ENCODE data around the gene OR2A42.
A peak's percentile ranks its signal among the peaks of the same experiment; 100 is the strongest.
"Not testable (repeated sequence)": the region's sequence is repeated elsewhere in the genome, so short reads cannot be mapped to it uniquely, and the experiment has no call there.

Gene OR2A42

DNA sequence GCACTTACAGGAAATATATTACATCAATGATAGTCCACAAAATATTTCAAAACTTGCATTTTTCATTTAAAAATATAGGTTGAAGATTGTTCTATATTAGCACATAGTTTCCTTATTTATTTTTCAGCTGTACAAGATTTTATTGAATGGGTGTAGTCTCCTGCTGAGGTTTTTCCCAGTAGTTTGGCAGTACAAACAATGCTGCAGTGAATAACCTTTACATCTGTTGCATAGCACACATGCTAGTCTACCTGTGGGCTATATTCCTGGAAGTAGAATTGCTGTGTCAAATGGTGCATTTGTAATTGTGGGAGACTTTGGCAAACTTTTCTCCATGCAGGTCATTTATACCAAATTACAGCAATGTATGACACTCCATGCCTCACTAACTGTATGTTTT lies 18.9 kb downstream of the OR2A42 start:
- DNase-seq = not testable (repeated sequence)

DNA sequence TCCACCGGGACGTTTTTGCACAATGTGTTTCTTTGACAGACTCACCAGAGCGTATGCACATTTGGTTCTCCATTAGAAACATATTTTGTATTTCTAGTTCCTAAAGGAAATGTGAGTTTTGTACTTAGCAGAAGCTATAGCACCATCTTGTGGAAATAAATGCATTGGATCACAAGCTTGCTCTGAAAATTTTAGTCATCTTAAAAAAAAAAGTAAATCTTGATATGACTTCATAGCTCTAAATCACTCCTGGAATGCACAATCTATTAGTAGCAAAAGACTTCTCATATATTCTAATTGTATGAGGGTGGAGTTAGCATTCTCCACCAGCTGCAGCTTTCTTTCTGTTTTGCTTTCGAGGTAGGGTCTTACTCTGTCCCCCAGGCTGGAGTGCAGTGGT lies 20.3 kb downstream of the OR2A42 start:
- DNase-seq = not testable (repeated sequence)

DNA sequence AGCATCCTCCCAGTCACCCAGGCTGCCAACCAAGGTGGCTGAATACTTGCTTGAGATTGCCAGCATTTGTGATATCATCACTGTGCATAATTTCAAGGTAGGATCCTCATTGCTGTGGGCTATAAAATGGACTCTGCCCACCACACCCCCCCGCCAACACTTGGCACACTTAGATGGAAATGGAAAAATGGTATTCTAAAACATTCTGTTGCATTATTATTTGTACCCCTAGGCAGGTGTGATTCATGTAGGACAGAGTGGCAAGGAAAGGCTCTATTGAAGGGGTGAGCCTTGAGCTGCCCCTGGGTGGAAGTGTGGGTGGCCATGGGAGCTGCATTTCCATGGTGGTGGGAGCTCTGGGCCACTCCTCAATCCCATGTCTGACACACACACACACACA lies 20.8 kb downstream of the OR2A42 start:
- not testable (repeated sequence) for DNase-seq

DNA sequence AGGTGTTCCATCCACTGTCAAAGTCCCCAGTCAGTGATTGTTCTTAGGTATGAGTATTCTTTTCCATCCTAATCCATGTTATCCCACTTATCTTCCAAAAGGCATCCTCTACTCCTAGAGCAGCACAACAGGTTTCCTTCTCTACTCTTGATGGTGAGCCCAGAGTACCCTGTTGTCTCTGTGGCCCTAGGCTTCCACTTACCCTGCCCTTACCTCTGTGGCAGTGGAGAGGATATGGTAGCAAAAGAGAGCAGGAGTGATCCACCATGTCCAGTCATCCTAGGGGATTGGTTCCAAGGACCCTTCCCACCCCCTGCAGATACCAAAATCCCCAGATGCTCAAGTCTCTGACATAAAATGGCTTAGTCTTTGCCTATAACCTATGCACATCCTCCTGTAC lies 22.2 kb downstream of the OR2A42 start:
- DNase-seq = not testable (repeated sequence)

DNA sequence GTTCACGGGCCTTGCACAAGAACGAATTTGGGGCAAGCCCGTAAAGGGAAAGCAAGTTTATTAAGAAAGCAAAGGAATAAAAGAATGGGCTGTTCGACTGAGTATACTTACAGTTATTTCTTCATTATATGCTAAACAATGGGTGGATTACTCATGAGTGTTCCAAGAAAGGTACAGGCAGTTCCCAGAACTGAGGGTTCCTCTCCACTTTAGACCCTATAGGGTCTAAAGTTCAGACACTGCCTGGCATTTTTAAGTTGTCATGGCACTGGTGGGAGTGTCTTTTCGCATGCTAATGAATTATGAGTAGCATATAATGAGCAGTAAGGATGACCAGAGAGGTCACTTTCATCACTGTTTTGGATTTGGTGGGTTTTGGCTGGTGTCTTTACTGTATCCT lies 34.1 kb downstream of the OR2A42 start:
- DNase-seq = not testable (repeated sequence)

DNA sequence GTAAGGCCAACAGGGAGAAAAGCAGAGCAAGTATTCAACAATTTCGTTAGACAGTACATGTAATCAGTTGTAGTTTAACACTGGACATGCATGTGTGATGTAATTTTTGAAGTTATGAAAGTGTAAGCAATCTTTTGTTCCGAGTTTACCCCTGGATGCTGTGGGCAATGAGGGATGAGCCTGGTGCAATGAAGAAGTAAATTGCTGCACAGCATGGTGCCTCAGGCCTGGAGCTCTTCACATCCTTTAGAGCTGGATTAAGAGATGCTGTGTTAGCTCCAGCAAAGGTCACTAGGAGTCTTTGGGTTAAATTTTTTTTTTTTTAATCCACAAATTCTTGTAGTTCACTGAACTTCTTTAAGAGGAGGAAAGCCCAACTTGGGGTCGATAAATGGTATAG lies 36.3 kb downstream of the OR2A42 start:
- DNase-seq = not testable (repeated sequence)

DNA sequence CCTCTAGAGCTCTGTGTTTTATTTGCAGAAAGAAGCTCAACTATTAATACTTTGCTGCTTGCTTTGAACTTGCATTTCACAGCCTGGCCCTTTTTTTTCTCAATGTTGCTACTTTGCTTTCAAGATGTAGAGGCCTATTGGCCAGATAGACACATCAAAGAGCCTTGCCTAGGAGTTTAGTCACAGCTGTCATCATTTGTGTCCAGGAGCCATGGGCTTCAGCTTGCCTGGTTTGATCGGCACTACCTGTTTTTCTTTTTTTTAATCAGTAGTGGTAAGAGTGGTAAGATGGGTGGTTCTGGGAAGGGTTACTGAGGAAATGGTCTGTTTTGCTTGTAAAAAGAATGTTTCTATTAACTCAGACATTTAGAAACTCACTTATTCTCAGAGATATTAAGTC lies 37.4 kb downstream of the OR2A42 start:
- not testable (repeated sequence) for DNase-seq

DNA sequence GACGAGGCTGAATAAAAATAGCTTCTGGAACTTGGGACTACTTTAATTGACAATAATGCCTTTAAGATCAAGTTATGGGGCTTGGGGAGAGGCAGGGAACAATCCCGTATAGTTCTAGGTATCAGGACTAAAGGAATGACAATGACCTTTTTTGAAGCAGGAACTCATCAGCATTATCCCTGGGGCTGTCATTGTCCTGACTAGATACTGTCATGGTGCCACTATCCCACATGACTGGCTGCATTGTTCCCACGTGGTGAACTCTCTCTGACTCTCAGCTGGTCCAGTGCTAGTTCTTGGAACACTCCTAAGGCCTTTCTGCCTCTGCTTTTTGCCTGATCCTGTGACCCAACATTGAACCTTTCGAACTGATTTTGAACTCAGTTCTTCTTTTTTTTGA lies 40.5 kb downstream of the OR2A42 start:
- not testable (repeated sequence) for DNase-seq

DNA sequence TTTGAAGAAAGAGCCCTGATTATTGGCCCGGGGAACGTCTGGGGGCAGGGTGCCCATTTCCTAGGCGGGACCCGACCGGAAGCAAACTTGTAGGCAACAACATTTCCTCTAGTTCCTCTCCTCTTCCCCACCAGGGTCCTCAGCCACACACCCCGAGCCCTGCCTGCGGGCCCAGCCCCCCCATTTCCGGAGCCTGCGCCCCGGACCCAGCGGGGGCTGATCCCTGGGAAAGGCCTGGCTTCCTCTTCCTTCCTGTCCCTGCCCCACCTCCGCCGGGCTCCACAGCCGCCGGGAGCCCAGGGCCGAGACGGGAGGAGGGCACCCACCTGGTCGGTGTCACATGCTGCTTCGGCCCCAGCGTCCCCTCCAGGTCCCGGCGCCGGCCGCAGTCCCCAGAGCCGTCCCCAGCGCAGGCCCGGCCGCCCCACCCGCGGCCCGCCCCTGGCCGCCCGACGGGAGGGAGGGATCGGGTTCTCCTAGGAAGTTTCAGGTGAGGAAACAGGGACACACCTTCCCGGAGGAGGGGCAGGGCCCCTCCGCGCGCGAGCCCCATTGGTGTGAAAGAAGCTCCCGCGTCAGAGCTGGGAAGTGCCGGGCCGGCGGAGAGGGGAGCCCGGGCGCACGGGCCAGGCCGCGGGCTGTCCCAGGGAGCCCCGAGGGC lies 44.1 kb downstream of the OR2A42 start, which contains the start of gene ARHGEF35:
Gene ARHGEF35 (minus strand): TSS at position 622 of the 661 bp plus-strand sequence. CDS start 7,450 bp downstream, outside the sequence.
- not testable (repeated sequence) for DNase-seq

DNA sequence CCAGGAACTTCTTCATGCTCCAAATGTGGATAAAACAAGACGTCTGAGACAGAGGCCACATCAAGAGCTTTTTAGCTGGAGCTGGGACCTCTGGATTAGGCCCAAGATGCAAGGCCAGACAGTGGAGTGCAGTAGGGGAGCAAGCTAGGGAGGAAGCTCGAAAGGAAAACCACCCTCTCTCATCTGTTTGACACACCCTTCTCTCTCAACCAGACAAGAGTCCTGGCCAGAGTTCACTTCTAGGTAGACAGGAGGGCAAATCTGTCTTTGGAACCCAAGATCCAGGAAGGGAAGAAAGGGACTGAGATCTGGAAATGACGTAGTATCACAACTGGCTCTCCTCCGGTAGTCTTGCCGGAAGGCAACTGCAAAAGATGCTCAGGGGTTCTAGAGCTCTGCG lies 45.0 kb downstream of the OR2A42 start:
- not testable (repeated sequence) for DNase-seq

DNA sequence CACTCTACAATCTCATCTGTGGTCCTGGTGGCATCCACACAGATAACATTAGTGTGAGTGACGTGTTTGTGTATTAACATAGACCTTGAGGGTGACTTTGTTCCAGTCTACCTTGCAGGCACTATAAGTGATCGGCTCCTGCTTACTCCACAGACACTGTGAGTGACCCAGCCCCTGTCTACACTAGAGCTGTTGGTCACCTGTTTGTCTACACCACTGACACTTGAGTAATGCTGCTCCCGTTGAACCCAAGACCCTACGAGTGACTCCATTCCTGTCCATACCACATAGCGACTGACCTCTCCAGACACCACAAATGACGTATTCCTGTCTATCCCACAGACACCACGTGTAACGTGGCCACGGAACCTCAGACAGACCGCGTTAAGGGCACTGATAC lies 45.6 kb downstream of the OR2A42 start:
- DNase-seq = not testable (repeated sequence)

DNA sequence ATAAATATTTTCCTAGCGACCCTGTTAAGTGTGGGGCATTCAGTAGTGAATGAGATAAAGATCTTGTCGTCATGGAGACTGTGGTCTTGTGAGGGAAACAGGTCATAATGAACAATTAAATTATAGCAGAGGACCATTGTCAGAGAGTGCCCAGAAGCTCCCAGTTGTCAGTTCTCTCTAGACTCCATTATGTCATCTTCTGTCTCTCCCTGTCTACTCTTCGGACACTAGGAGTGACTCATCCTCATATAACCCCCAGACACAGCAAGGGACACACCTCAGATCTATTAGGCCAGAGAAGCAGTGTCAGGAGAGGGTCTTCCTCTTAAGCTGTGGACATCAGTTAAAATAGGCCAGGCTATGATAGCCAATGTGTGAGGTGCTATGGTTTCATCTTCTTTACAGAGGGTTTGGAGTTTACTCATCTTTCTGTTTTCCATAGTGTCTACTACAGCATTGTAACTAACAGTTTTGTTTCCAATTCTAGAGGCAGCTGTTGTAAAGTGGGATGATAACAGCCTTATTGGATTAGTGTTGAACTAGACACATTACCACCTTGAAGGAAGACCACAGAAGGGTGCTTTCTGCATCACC lies 50.7 kb downstream of the OR2A42 start:
- not testable (repeated sequence) for DNase-seq

DNA sequence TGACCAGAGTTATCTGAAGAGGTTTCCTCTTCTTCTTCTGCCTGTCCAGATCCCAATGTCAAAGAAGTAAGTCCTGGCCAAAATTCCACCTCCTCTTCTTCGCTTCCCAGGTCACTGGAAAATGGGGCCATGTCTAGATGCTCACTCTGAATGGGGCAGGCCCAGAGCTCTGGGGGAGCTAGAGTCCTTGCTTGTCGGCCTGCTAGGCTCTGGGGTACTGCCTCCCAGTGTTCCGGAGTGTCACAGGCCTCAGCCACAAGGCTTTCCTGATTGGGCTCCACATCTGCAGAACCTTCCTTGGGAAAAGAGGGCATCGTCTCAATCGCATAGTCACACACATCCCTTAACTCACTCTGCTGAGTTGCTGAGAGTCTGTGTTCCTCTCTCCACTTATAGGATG lies 51.6 kb downstream of the OR2A42 start:
- not testable (repeated sequence) for DNase-seq

DNA sequence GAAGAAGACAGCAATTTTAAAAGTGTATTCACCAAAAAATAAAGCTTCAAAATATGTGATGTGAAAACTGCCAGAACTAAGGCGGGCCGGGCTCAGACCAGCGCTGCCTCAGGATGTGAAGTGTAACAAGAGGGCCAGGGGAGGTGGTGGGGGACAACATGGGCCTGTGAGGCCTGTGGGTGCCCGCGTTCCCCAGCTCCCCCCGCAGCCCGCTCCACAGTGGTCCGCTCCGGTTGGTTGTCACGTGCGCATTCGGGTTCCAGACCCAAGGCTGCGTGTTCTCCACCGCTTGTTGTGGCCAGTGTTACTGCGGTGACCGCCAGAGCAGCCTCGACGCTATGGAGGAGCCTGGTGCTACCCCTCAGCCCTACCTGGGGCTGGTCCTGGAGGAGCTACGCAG lies 56.2 kb downstream of the OR2A42 start, which contains the start of gene CTAGE4:
Gene CTAGE4 (plus strand): TSS at position 301 of the 400 bp plus-strand sequence. CDS start 38 bp downstream, at position 339.
- DNase-seq = not testable (repeated sequence)

DNA sequence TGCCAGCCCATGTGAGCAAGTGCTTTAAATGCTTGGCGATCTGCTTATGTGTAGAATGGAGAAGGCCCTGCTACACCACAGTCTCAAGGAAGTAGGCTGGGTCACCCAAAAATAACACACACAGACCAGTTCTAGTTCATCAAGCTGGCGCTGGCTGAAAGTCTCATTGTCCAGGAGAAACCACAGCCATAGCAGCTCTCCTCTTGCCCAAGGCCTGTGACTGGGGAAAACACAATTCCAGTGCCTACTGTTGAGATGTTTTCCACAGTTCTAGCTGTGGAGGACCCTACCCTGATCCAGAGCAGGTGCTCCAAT lies 60.3 kb downstream of the OR2A42 start:
- DNase-seq = not testable (repeated sequence)

DNA sequence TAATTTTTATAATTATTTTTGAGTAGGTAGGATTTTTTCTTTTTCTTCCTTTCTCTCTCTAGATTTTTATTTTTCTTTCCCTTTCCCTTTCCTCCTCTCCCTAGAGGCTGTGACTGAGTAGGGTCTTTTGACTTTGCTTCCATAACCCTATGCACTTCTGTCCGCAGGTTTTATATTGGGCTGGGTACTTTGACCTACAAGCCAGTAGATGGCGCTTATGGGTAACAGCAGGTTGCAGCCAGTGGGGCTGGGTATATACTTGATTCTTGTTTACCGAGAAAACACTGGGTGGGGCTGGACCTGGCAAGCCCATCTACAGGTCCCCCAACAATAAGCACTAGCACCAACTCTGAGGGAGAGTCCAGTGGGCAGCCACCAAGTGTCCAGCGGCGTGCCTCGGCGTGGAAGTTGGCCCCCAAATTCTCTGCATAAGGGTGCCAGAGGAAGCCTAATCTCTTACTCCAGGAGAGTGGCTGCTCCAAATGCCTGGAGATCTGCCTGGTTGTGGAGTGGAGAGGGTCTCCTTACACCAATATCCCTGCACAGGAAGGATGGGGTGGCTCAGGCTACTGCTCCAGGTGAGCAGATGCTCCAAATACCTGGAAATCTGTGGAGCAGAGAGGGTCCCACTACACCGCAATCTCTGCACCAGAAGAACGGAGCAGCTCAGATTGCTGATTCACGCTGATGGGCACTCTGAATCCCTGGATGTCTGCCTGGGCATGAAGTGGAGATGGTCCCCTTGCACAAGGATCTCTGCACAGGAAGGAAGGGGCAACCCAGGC lies 60.8 kb downstream of the OR2A42 start:
- peak; percentile 3 to 38 for DNase-seq

All from inflammatory macrophage treated with lipopolysaccharide for 1 hour (primary cell).